Measurements from ENCODE around the gene DHODH.

DNA sequence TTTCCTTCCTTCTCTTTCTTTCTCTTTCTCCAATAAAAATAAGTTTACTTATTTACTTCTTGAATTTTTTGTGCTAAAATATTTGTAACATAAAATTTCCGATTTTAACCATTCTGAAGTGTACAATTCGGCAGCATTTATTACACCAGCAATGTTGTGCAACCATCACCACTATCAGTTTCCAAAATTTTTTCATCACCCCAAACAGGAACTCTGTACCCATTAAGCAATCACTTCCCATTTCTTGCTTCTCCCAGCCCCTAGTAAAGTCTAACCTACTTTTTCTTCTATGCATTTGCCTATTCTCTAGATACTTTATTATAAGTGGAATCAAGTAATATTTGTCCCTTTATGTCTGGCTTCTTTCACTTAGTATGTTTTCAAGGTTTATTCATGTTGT, 43.3 kb downstream of the DHODH start:
- TF ChIP-seq CTCF (IDR thresholded peaks at IDR 0.05; ENCODE audit: poor library complexity, severe bottlenecking) = no peak
- no peak for TF ChIP-seq POLR2AphosphoS5 (IDR thresholded peaks at IDR 0.05)
- TF ChIP-seq MXI1 (conservative IDR thresholded peaks at IDR 0.05; ENCODE audit: poor library complexity, severe bottlenecking) = no peak
